ENCODE data around the gene C13orf42.

C13orf42 gene

DNA sequence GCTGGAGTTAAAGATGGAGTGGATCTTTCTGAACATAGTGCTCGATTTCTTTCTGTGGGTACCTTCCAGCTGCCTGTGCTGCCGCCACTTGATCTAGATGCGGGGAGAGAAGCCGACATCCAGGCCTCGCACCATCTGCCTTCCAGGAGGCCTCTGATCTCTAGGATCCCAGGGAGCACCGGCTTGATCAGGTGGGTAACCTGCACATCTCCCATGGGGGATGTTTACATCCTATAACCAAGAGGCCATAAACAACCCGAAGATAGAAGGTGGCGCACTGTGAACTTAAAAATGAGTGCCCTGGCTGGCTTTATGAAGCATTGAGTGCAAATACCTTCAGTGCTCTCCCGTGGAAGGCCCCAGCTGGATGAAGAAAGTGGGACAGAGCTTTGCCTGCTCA lies at the start of gene C13orf42:
Gene C13orf42 (minus strand): TSS at position 101 of the 400 bp plus-strand sequence. CDS start 65 bp downstream, at position 36.
- TF ChIP-seq POLR2A (IDR thresholded peaks at IDR 0.05; ENCODE audit: low read depth, low read length): no peak
- no peak for FAIRE-seq

DNA sequence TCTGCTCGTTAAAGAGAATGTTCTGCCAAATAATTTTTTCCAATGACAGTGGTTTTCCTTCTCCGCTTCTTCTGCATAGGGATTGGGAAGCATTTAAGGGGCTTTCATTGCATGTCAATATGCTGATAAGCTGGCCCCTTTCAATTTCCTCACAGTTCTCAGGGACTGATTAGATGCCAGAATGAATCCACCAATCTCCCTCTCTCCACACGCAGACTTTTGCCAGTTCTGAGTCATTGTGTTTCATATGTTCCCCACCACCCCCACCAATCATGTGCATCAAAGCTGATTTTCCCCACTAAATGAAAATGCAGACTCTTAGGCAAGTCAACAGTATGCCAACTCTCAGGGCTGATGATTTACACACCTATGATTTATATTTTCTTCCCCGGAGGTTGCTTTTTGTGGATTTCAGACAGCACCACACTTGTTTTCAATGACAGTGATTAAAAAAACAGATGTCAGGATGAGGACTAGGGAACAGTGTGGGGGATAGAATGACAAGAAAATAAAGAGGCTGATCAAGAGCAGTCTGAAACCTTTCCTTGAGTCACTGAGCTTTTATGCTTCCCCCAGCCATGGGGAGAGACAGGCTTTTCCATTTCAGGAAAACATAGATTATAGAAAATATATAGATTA lies 47.9 kb upstream of the C13orf42 start:
- no peak for DNase-seq (ENCODE audit: insufficient read length, low spot score)
- no peak for TF ChIP-seq POLR2A (IDR thresholded peaks at IDR 0.05; ENCODE audit: low read depth, low read length)
- FAIRE-seq: no peak

More for the DNA sequence above, at the start of gene C13orf42:
- DNase-seq (ENCODE audit: insufficient read length, low spot score): no peak

DNA sequence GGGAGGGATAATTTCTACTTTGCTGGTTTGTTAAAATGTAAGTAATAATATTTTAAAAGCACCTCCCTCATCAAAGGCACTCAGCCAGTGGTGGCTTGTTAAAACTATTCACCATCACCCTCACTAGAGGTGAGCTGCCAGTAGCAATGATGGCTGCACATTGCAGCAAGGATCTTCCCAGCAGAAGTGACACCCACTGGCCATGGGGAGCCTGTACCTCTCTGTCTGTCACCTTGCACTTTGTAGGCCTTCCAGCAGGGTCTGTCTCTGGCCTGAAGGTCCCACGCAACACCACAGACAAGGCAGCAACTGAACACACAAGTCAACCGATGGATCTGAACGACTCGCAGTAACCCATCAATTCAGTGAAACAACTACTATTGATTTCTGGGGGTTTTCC lies 47.3 kb upstream of the C13orf42 start:
- TF ChIP-seq POLR2A (IDR thresholded peaks at IDR 0.05; ENCODE audit: low read depth, low read length): no peak
- FAIRE-seq (no peak), DNase-seq (ENCODE audit: insufficient read length, low spot score) (no peak)

DNA sequence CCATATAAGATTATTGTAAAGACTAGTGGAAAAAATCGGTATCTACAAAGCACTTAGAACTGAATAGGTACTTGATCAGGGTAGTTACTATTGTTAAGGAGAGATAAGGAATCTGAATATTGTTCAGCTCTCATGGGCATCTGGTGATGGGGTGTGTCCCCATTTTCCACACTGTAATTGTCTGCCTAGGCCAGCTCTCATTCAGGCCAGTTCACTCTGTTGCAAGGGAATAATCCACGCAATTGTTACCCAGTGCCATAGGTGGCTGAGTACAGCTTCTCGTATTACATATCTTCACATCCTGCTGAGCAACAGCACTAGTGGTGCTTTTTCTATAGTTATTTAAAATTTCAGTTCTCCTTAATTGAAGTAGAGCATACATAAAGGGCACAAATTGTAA lies 45.6 kb upstream of the C13orf42 start:
- TF ChIP-seq POLR2A (IDR thresholded peaks at IDR 0.05; ENCODE audit: low read depth, low read length): no peak
- FAIRE-seq (no peak), DNase-seq (ENCODE audit: insufficient read length, low spot score) (no peak)

DNA sequence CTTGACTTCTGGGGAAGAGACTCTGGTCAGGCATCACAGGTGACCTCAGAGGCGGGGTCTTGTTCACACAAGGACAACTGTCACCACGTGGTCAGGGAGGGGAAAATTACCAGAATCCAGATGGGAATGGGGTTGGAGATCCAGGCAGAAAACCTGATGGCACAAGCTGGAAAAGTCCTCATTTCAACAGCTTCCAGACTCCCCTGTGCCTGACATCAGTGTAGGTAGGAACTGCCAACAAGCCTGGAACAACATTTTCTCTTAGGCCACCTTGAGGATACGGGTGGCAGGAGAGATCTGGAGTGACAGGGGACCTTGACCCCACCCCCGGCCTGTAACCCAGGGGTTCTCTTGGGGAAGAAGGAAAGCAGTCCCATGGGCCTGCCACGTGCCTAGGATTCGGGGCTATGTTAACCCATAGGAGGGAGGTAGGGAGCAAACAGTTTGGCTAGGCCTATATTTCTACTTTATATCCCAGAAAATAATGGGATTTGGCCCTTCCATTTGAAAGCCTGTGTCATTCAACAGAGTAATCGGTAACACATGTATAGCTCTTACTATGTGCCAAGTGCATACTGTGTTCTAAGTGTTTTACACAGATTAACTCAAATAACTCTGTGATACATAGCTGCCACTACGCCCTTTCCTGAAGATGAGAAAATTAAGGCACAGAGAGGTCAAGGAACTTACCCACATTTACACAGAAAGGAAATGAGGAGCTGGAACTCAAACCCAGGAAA lies 44.9 kb upstream of the C13orf42 start:
- FAIRE-seq (no peak), DNase-seq (ENCODE audit: insufficient read length, low spot score) (no peak)
- TF ChIP-seq POLR2A (IDR thresholded peaks at IDR 0.05; ENCODE audit: low read depth, low read length): no peak

DNA sequence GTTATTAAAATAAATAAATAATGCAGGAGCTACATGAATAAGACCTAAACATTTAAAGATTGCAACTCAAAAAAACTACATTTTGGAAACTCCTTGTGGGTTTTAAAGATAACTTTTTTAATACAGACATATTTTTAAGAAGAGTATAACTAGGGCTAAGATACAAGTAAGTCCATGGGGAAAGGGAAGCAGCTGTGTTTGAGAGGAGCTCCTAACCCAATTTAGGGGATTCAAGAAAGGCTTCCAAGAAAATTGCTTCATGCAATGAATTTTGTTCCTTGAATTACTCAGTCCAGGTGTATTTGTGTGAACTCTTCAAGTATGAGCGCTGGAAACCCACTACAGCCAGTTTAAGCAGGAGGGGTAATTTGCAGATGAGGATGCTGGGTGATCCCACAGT lies 44.1 kb upstream of the C13orf42 start:
- no peak for TF ChIP-seq POLR2A (IDR thresholded peaks at IDR 0.05; ENCODE audit: low read depth, low read length)
- FAIRE-seq (no peak), DNase-seq (ENCODE audit: insufficient read length, low spot score) (no peak)

DNA sequence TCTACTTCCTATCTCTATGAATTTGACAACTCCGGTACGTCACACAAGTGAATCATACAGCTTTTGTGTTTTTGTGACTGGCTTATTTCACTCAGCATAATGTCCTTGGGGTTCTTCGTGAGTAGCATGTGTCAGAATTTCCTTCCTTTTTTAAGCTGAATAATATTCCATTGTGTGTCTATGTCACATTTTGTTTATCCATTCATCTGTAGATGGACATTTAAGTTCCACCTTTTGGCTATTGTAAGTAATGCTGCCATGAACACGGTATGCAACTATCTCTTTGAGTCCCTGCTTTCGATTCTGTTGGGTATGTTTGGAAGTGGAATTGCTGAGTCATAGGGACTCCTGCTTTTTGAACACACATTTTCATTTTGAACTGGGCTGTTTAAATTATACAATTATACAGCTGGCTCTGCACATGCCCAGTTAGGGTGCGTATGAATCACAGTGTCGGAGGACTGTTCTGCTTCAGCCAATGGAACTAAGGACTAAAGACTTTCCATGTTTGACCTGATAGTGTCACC lies 43.0 kb upstream of the C13orf42 start:
- FAIRE-seq: no peak
- DNase-seq (ENCODE audit: insufficient read length, low spot score): no peak
- TF ChIP-seq POLR2A (IDR thresholded peaks at IDR 0.05; ENCODE audit: low read depth, low read length): no peak

DNA sequence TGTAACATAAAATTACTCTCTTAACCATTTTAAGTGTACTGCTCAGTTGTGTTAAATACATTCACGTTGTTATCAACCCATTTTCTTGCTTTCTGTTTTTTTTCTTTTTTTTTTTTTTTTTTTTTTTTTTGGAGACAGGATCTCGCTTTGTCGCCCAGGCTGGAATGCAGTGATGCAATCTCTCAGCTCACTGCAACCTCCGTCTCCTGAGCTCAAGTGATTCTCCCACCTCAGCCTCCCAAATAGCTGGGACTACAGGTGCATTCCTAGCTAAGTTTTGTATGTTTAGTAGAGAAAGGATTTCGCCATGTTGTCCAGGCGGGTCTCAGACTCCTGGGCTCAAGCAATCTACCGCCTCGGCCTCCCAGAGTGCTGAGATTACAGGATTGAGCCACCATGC lies 42.5 kb upstream of the C13orf42 start:
- FAIRE-seq: no peak

DNA sequence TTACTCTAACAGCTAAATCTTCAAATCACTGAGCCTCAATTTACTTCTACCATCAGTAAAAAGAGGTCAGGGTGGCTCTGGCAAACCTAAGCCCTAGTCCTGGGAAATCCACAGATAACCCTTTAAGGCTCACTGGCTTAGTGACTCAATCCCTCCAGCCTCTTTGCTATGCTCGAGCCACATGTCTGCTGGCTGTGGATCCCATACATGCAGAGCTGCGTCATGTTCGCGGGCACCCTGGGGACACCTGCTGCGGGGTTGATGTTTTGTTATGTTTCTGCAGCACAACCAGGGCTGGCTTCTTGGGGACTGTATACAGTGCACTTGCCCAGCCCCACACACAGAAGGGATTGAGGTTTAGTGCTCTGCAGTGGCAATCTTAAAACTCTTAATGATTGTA lies 41.6 kb upstream of the C13orf42 start:
- FAIRE-seq (no peak), DNase-seq (ENCODE audit: insufficient read length, low spot score) (no peak)
- TF ChIP-seq POLR2A (IDR thresholded peaks at IDR 0.05; ENCODE audit: low read depth, low read length): no peak

More for the DNA sequence above, 42.5 kb upstream of the C13orf42 start:
- no peak for TF ChIP-seq POLR2A (IDR thresholded peaks at IDR 0.05; ENCODE audit: low read depth, low read length)
- no peak for DNase-seq (ENCODE audit: insufficient read length, low spot score)

DNA sequence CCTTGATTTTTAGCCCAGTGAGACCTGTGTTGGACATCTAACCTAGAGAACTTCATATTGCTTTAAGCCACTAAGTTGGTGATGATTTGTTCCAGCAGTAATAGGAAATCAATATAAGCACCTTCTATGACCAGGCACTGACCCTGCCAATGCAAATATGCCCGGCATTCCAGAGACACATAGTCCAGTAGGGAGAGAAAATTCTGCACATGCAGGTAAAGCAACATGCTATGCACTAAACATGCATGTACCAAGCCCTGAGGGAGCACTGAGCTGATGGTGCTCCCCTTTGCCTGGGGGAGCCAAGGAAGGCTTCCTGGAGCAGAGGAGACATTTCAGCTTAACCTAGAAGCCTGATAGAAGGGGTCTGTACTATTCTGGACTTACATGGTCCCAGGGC lies 40.4 kb upstream of the C13orf42 start:
- FAIRE-seq (no peak), DNase-seq (ENCODE audit: insufficient read length, low spot score) (no peak)
- no peak for TF ChIP-seq POLR2A (IDR thresholded peaks at IDR 0.05; ENCODE audit: low read depth, low read length)

DNA sequence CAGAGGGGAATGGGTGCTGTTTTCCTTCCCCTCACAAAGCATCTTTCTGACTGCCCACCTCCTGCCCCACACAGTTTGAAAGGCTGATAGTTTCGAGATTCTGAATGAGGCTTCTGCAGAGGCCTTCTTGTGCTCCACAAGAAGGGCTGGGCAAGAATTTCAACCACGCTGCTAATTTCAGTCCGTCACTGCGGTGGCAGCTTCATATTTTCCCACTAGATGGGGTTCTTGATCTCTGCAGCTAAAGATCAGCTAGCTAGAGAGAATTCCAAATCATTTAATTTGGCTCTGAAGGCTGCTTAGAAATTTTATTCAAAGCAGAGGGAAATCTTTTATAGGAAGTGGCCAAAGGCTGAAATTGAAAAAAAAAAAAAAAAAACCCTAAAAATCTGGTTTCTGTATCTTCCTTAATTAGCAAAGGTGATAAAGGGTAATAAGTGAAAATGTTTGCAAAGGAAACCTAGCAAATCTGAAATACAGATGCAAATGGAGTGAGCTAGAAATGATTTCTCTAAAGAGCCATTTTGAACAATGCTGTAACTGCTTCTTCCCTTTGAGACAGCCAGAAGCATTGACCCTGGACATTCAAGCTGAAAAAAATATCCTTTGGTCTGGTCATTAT lies 38.0 kb upstream of the C13orf42 start:
- FAIRE-seq: no peak
- no peak for DNase-seq (ENCODE audit: insufficient read length, low spot score)
- TF ChIP-seq POLR2A (IDR thresholded peaks at IDR 0.05; ENCODE audit: low read depth, low read length): no peak

DNA sequence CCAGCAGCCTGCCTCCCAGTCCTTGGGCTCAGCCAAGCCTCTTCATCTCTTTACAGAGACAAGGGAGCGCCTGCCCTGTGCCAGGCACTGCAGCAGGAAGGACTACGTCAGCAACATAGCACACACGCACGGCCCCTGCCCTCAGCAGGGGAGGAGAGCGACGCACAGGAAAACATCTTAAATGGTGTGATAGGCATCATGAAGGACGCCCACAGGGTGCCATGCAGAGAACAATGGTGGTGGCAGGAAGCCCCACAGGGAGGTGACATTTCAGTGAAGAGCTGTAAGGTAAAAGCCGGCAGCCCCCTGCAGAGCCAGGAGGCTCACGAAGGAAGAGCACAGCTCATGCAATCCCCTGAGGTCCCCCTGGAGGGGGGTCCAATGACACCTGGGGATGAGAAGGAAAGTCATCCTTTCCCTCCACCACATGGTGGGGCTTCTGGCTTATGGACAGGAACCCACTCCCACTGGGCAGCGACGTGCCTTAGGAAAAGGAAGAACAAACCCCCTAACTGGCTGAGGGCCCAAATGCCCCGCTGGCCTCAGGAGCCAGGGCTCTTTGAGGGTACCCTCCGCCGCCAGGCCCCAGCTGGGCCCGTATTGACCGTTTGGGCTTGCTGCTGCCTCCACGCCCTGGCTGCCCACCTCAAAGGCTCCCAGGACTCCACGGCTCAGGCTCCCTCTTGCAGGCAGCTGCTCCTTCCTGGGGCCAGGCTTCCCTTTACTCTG lies 37.3 kb upstream of the C13orf42 start:
- no peak for DNase-seq (ENCODE audit: insufficient read length, low spot score)
- FAIRE-seq: no peak
- TF ChIP-seq POLR2A (IDR thresholded peaks at IDR 0.05; ENCODE audit: low read depth, low read length): no peak

DNA sequence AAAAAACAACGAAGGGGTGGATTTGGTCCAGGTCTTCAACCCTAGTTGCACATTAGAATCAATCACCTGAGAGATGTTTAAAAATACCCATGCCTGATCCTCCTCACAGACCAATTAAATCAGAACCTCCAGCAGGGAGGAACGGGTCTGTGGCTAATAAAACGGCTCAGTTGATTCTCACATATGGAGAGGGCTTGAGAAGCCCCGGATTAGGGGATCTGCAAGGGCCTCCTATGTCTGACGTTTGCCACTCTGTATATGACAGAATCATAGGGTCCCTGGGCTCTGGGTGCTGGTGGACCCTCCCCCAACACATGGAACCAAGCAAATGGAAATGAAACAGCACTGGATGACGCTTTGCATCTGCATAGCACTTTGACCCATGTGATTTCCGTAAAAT lies 36.7 kb upstream of the C13orf42 start:
- no peak for FAIRE-seq
- no peak for TF ChIP-seq POLR2A (IDR thresholded peaks at IDR 0.05; ENCODE audit: low read depth, low read length)
- no peak for DNase-seq (ENCODE audit: insufficient read length, low spot score)

DNA sequence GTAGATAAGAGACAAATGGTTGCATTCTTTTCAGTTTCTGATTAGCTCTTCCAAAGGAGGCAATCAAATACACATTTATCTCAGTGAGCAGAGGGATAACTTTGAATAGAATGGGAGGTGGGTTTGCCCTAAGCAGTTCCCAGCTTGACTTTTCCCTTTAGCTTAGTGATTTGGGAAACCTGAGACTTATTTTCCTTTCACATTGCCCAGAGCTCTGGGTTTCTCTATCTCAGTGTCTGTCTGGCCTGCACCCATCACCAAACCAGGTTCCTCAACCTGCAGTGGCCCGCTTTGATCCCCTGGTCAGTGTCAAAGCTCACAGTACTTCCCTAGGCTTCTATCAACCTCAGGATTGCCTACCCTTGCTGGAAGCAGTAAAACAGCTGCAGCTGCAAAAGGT lies 35.6 kb upstream of the C13orf42 start:
- DNase-seq (ENCODE audit: insufficient read length, low spot score) (no peak), FAIRE-seq (no peak)
- no peak for TF ChIP-seq POLR2A (IDR thresholded peaks at IDR 0.05; ENCODE audit: low read depth, low read length)

All from H54 (cell line).